Right kidney (tissue), 1 donor: ENCODE measurements around the gene C1QTNF6.

Experiments used
- DNase-seq: peaks from one replicate; pipeline ENCODE4 v3.0.0-alpha.2; 2016

C1QTNF6 gene

GRCh38 chr22:37193629-37194191 is 5.7 kb upstream of the C1QTNF6 start:
- DNase-seq = no peak

GRCh38 chr22:37192741-37193140 is 4.7 kb upstream of the C1QTNF6 start:
- no peak for DNase-seq

- DNase-seq = no peak
Observed at GRCh38 chr22:37192204-37192603, 4.2 kb upstream of the C1QTNF6 start.

- DNase-seq = no peak
Observed at GRCh38 chr22:37190262-37190780, 2.3 kb upstream of the C1QTNF6 start.

- no peak for DNase-seq
Observed at GRCh38 chr22:37188901-37189466, 937 bp upstream of the C1QTNF6 start.

GRCh38 chr22:37187552-37187890 is 526 bp downstream of the C1QTNF6 start:
- DNase-seq = no peak

- no peak for DNase-seq
Observed at GRCh38 chr22:37186997-37187522, 987 bp downstream of the C1QTNF6 start.

GRCh38 chr22:37186228-37186996 is 1.6 kb downstream of the C1QTNF6 start:
- DNase-seq = peak; percentile 44

- DNase-seq = no peak
Observed at GRCh38 chr22:37185646-37186227, 2.3 kb downstream of the C1QTNF6 start.

GRCh38 chr22:37184816-37185541 is 3.1 kb downstream of the C1QTNF6 start:
- DNase-seq = no peak

- no peak for DNase-seq
Observed at GRCh38 chr22:37184380-37184755, 3.7 kb downstream of the C1QTNF6 start.

- DNase-seq = no peak
Observed at GRCh38 chr22:37183432-37184379, 4.3 kb downstream of the C1QTNF6 start.

GRCh38 chr22:37182949-37183245 is 5.2 kb downstream of the C1QTNF6 start:
- no peak for DNase-seq

GRCh38 chr22:37182101-37182948 is 5.7 kb downstream of the C1QTNF6 start:
- DNase-seq = no peak

GRCh38 chr22:37181681-37182080 is 6.4 kb downstream of the C1QTNF6 start:
- no peak for DNase-seq

- no peak for DNase-seq
Observed at GRCh38 chr22:37180531-37181231, 7.4 kb downstream of the C1QTNF6 start.

GRCh38 chr22:37179622-37180420 is 8.2 kb downstream of the C1QTNF6 start:
- no peak for DNase-seq

GRCh38 chr22:37179126-37179470 is 8.9 kb downstream of the C1QTNF6 start:
- no peak for DNase-seq
